Measurements from ENCODE around the gene EVI2A.
"Not testable (repeated sequence)": the region's sequence is repeated elsewhere in the genome, so short reads cannot be mapped to it uniquely, and the experiment has no call there.

The EVI2A gene

GRCh38 chr17:31311526-31311925 is 9.9 kb downstream of the EVI2A start:
- no peak for DNase-seq

- DNase-seq, result no peak
These were observed 10.5 kb downstream of the EVI2A start for GRCh38 chr17:31310886-31311285.

DNA sequence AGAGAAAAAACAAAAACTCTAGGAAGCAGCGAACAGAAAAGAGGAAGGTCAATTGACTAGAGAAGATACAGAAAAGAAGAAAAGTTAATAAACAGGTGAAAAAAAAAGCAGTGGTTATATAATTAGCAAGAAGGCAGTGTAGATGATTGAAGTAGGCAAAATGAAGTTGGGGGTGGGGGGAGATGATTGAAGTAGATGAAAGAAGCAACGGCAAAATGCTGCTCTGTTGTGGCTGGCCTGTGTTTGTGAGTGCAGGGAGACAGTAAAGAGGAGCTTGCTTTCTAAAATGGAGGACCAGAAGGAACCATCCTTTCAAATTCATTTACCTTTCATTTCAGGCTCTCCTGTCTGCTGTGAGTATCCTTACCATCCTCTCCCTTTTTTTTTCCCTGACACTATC is 11.2 kb downstream of the EVI2A start:
- DNase-seq, result no peak

DNA sequence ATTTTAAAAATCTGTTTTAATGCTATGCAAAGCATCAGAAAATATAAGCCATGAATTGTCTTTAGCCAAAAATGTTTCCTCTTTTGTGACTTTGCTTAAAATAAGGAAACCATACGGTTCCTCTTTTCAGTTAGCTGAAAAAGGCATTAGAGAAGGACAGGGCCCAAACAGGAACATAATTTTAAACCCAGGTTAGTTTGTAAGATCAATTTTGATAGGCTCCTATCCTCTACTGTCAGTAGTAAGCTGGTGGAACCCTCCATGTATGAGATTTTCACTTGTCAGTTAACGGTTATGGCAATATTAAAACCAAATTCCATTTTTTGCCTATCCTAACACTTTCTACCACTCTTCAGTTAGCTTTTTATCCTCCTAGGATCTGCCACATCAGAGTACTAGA is 11.9 kb downstream of the EVI2A start:
- no peak for DNase-seq

DNA sequence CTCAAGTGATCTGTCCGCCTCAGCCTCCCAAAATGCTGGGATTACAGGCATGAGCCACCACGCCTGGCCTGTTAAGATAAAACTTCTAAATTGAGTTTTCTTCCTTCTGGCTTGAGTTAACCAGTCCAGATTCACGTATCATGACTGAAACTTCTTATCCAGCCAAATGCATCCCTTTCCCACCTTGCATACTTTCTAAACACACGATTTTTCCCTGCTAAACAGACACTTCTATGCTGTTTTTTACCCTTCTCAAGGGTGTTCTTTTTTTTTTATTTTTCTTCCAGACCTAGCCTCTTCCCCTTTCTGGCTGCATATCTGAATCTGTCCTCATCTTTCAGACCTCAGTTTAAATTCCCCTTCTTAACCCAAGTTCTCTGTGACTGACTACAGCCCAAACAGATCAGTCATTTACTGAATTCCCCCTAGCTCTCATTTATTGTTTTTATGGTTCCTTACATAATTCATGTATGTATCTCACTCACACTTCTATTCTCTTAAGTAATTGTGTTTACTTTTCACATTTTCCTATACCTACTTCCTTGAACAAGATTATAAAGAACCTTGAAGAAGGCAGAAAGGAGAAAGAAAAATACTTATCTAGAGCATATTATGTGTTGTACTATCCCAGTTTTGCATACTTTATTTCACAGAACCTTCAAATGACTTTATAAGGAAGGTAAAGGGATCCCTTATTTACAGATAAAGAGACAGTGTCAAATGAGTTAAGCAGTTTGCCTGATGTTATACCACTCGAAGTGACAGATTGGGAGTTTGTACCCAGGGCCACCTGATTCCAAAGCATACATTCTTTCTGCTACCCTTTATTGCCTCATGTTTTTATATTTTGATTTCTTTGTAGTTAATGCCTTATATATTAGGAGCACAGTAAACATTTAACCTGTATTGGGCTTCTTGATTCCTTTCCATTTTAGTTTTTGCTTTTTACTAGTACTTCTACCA is 12.8 kb downstream of the EVI2A start:
- no peak for DNase-seq

DNA sequence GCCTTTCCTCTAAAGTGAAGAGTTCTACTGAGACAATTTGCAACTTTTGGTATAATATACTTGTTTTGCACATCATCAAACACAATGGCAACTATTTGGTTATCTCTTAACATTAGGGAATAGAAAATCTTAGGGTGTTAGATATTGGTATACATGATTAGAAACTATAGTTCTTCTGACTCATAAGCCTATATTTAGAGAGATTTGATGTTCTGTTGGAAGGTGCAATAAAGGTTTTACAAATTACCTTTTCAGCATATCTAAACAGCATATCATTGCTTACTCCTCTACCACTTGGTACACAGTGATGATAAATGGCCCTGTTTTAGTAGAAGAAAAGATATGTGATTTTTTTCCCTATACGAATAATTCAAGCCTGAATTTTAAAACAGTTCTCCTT is 13.8 kb downstream of the EVI2A start:
- DNase-seq, result no peak

DNA sequence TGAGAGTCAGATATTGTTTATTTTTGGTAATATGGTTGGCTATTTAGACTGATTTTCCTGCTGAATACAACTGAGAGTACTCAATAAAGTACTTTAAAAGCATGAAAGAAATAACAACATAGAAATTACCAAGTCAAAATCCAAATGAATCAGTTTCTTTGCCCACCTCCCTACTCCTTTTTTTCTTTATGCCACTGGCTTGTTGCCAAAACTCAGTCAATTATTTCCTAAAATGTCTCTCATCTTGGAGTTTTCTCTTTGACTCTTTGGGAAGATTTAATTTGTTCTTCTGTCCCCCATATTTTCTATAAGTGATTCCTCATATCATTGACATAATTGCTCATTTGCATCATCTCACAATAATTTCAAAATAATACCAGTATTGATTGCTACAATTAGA is 21.8 kb downstream of the EVI2A start:
- DNase-seq, result no peak

GRCh38 chr17:31297090-31297489 is 24.3 kb downstream of the EVI2A start, which contains the start of gene OMG:
TSS of gene OMG (minus strand) at chr17:31297239. CDS start at chr17:31296331, 908 bp downstream.
- DNase-seq, result no peak

DNA sequence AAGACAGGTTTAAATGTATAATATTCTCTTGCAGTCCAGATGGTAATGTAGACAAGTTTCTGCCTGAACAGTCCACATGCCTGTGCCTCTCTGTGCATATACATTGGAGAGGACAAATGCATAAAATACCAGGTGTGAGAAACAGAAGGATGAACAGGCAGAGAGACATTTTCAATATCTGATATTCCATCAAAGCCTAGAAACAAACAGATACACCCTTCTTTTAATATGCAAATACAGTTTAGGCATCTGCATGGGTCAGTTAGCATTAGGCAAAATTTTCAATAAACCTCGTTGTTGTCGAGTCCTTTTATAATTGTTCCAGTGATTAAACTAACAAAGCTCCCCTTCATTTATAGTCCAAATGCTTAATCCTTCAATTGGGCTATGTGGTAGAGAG is 25.3 kb downstream of the EVI2A start:
- no peak for DNase-seq

DNA sequence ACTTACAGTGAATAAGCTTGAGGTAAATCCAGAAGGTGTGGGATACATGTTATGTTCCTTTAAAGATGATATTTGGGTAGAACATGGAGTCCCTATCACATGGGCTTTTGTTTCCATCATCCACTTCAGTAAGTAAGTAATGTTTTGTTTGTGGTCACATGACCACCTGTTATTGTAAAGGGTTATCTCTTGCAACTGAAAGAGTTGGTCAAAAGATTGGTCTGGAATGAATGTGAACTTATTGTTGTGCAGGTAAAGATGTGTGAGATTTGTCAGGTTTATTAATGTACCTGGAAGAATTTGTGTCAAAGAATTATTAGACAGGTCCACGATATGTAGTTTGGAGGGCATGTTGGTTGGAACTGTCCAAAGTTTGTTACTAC is 25.9 kb downstream of the EVI2A start:
- DNase-seq, result no peak

DNA sequence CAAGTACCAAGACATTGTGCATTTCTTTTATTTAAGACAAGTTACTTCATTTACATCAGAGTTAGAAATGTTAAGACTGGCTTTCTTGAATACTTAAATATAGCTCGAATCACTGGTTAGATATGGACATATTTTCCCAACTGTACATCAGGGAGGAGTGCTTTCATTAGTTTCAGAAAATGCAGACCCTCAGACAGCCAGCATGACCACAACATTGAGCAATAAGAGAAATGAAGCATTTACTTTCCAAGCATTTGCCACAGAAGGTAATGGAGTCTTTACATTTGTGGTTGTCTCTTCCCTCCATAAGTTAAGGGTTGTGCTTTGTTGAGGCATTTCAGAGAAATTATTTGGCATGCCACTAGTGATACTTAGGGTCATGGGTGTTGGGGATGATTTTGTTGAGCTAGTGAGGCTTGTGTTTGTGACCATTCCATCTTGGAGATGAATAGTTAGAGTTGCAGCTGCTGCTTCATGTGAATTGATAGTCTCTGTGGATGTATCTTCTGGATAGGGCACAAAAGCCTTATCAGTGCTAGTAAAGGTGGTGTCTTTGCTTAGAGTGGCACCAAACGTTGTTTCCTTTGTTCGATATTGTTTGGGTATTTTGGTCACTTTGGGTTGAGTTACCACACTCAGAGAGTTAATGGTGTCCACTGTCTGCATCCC is 26.5 kb downstream of the EVI2A start:
- no peak for DNase-seq

DNA sequence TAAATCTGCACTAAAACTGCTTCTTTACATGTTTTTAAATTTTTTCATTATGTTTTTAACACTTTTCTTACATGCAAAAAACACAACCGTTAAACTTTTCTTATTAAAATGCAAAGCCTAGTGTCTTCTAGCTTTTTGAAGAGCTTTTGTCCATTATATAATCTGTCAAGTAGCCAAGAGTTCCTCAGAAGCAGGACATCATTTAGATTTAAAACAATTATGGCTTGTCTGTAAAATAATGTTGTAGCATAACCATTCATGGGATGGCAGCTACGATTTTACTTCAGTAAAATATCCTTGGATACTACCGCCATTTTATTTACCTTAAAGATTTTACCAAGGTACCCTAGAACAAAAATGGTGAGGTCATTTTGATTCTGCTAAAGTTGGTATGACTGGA is 27.2 kb downstream of the EVI2A start:
- no peak for DNase-seq

GRCh38 chr17:31293581-31293980 is 27.8 kb downstream of the EVI2A start:
- DNase-seq, result no peak

- no peak for DNase-seq
These were observed 29.6 kb downstream of the EVI2A start for GRCh38 chr17:31291820-31292219.

DNA sequence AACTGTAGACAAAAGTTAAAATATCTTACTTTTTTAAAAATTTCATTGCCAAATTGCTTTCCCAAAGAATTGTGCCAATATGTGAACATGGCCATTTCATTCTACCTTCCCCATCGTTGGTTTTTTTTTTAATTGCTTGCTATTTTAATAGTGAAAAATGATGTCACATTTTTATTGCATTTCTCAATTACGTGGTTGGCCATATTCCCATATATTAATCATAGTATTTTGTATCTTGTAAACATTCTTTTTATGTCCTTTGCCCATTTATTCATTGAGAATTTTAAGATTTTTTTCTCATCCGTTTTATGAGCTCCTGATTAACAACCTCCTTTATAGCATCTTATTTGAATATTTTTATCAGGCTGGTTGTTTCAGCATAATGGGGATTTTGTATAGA is 31.6 kb downstream of the EVI2A start:
- no peak for DNase-seq

- not testable (repeated sequence) for DNase-seq
These were observed 33.5 kb downstream of the EVI2A start for GRCh38 chr17:31287932-31288331.

GRCh38 chr17:31286587-31286986 is 34.8 kb downstream of the EVI2A start:
- DNase-seq, result no peak

DNA sequence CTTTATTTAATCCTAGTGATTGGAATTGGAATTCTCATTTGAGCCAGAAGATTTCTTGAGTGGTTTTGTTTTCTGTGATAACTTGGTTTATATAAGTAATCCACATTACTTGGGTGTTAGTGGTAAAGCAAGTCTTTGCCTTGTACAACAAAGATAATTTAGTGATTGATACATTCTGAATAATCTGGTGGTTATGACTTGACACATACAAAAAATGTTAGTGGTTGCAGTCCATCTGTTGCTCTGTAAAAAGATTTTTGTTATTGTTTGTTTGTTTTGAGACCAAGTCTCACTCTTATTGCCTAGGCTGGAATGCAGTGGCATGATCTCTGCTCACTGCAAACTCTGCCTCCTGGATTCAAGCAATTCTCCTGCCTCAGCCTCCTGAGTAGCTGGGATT is 37.6 kb downstream of the EVI2A start:
- DNase-seq, result no peak

GRCh38 chr17:31281061-31281460 is 40.4 kb downstream of the EVI2A start:
- no peak for DNase-seq

DNA sequence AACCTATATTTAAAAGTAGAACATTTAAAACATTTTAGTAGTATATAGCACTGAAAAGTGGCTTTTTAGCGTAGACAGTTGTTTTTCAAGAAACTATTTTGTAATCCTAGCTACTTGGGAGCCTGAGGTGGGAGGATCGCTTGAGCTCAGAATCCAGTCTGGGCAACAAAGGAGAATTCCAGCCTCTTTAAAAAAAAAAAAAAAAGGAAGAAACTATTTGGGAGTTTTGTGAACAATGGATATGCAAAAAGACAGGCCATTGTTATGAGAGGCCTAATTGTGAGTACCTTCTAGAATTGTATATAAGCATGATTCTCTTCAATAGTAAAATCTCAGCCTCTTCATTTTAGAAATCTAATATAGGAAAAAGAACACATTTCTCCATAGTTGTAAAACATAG is 42.0 kb downstream of the EVI2A start:
- no peak for DNase-seq

- no peak for DNase-seq
These were observed 46.3 kb downstream of the EVI2A start for GRCh38 chr17:31275116-31275515.

GRCh38 chr17:31274252-31274651 is 47.2 kb downstream of the EVI2A start:
- DNase-seq, result no peak

GRCh38 chr17:31273516-31273915 is 47.9 kb downstream of the EVI2A start:
- no peak for DNase-seq

- no peak for DNase-seq
These were observed 48.6 kb downstream of the EVI2A start for GRCh38 chr17:31272803-31273202.
